Liver (tissue), 9 donors: Measurements from ENCODE around the gene MAPKAP1. TPM values are rescaled to one million over a fixed set of nuclear protein-coding genes. Genes with fewer than 3 reads are reported as not detected.

Experiments used
- DNase-seq: peaks from one replicate; pipeline ENCODE4 v3.0.0-alpha.2; 2017; ENCODE audit warnings: low spot score
- H3K27ac ChIP-seq, 2 donors: one replicate each; pipeline ENCODE4 v1.7.0; 2013; ENCODE audit warnings: inconsistent platforms in 2 of 2, low read length in 2 of 2, control low read depth in 1 of 2, low read depth in 1 of 2, mild to moderate bottlenecking in 1 of 2
- H3K27me3 ChIP-seq, 4 donors: one replicate each; pipeline versions ENCODE4 v1.6.1 to v1.7.0; 2013; ENCODE audit warnings: low read length in 3 of 4, inconsistent platforms in 1 of 4, mild to moderate bottlenecking in 1 of 4, moderate library complexity in 1 of 4; ENCODE audit not compliant: control insufficient read depth in 4 of 4, insufficient read depth in 4 of 4
- H3K36me3 ChIP-seq, 4 donors: one replicate each; pipeline versions ENCODE4 v1.6.1 to v1.7.0; 2013; ENCODE audit warnings: low read length in 3 of 4, mild to moderate bottlenecking in 3 of 4, low read depth in 1 of 4, moderate library complexity in 1 of 4; ENCODE audit not compliant: control insufficient read depth in 4 of 4, insufficient read depth in 3 of 4
- H3K4me1 ChIP-seq, 4 donors: one replicate each; pipeline versions ENCODE4 v1.6.1 to v1.7.0; 2013; ENCODE audit warnings: low read length in 3 of 4, mild to moderate bottlenecking in 3 of 4, moderate library complexity in 1 of 4; ENCODE audit not compliant: control insufficient read depth in 4 of 4, insufficient read depth in 4 of 4
- H3K4me3 ChIP-seq, 3 donors: one replicate each; pipeline versions ENCODE4 v1.6.1 to v1.7.0; 2013; ENCODE audit warnings: low read length in 3 of 3, control low read depth in 1 of 3, low read depth in 1 of 3, mild to moderate bottlenecking in 1 of 3
- H3K9ac ChIP-seq, 2 donors: one replicate each; pipeline ENCODE4 v1.7.0; 2013; ENCODE audit warnings: low read length in 2 of 2, mild to moderate bottlenecking in 2 of 2, moderate library complexity in 2 of 2, control low read depth in 1 of 2, low read depth in 1 of 2
- H3K9me3 ChIP-seq, 4 donors: one replicate each; pipeline versions ENCODE4 v1.6.1 to v1.7.0; 2013; ENCODE audit warnings: low read length in 3 of 4; ENCODE audit not compliant: control insufficient read depth in 4 of 4
- CTCF ChIP-seq: fragments of 150-350 bp; IDR thresholded peaks from 2 replicates; pipeline ENCODE4 v1.5.1; 2017; ENCODE audit warnings: improper control_type of control experiment, low read depth, low read length; ENCODE audit not compliant: missing input control
- EGR1 ChIP-seq, 2 donors: IDR thresholded peaks; 2 replicates each; pipeline ENCODE4 v1.6.1; 2016 to 2018; ENCODE audit warnings: antibody characterized with exemption in 2 of 2, low read depth in 2 of 2
- FOXA1 ChIP-seq: IDR thresholded peaks from 2 replicates; pipeline ENCODE4 v1.6.1; 2016; ENCODE audit warnings: antibody characterized with exemption
- FOXA2 ChIP-seq: IDR thresholded peaks from 2 replicates; pipeline ENCODE4 v1.6.1; 2016; ENCODE audit warnings: antibody characterized with exemption
- GABPA ChIP-seq, 2 donors: IDR thresholded peaks in 1 of 2; conservative IDR thresholded peaks in 1 of 2; 2 replicates each; pipeline ENCODE4 v1.6.1; 2016; ENCODE audit warnings: antibody characterized with exemption in 2 of 2, mild to moderate bottlenecking in 1 of 2, moderate library complexity in 1 of 2
- HNF4A ChIP-seq, 2 donors: conservative IDR thresholded peaks; 2 replicates each; pipeline ENCODE4 v1.6.1; 2016; ENCODE audit warnings: antibody characterized with exemption in 2 of 2, mild to moderate bottlenecking in 2 of 2
- HNF4G ChIP-seq: IDR thresholded peaks from 2 replicates; pipeline ENCODE4 v1.6.1; 2016; ENCODE audit warnings: antibody characterized with exemption
- JUND ChIP-seq, 2 donors: IDR thresholded peaks; 2 replicates each; pipeline ENCODE4 v1.6.1; 2016; ENCODE audit warnings: antibody characterized with exemption in 2 of 2
- NR2F2 ChIP-seq: IDR thresholded peaks from 2 replicates; pipeline ENCODE4 v1.6.1; 2016; ENCODE audit warnings: antibody characterized with exemption
- RAD21 ChIP-seq, 2 donors: IDR thresholded peaks; 2 replicates each; pipeline ENCODE4 v1.6.1; 2016; ENCODE audit warnings: antibody characterized with exemption in 2 of 2, mild to moderate bottlenecking in 2 of 2
- RXRA ChIP-seq, 2 donors: IDR thresholded peaks; 2 replicates each; pipeline ENCODE4 v1.6.1; 2017 to 2018; ENCODE audit warnings: antibody characterized with exemption in 2 of 2, mild to moderate bottlenecking in 1 of 2
- SP1 ChIP-seq: IDR thresholded peaks from 2 replicates; pipeline ENCODE4 v1.6.1; 2018; ENCODE audit warnings: antibody characterized with exemption, mild to moderate bottlenecking
- TAF1 ChIP-seq: conservative IDR thresholded peaks from 2 replicates; pipeline ENCODE4 v1.6.1; 2016; ENCODE audit warnings: antibody characterized with exemption, mild to moderate bottlenecking
- YY1 ChIP-seq: IDR thresholded peaks from 2 replicates; pipeline ENCODE4 v1.6.1; 2016; ENCODE audit warnings: antibody characterized with exemption, mild to moderate bottlenecking
- WGBS: extraction: QIAGEN DNeasy Blood & Tissue Kit; methylation state at CpG from one replicate; pipeline ENCODE4 v1.1.7; 2013; 5-methylcytosine and 5-hydroxymethylcytosine counted together
- polyA plus RNA-seq, 2 donors: library from polyadenylated mRNA; stranded (reverse) in 1 of 2; unstranded in 1 of 2; fragments of 200-250 nt in 1 of 2; fragments of >200 nt in 1 of 2; fragmentation: Nextera tagmentation in 1 of 2; extraction: Ambion mirVana in 1 of 2; gene quantifications; one replicate each; pipeline versions ENCODE4 v1.2.1 to v1.2.3, GENCODE V29; 2013 to 2015
- total RNA-seq, 2 donors: library from RNA; depleted of rRNA; stranded (reverse); fragments of >200 nt; gene quantifications; one replicate each; pipeline ENCODE4 v1.2.3, GENCODE V29; 2014
- TF ChIP-seq, protein P1 (sequence below): IDR thresholded peaks from 2 replicates; pipeline ENCODE4 v1.6.1; 2016; ENCODE audit warnings: antibody characterized with exemption
- TF ChIP-seq, protein P2 (sequence below): IDR thresholded peaks from 2 replicates; pipeline ENCODE4 v1.6.1; 2016; ENCODE audit warnings: antibody characterized with exemption
- donor health status: healthy.
- donor health status: healthy.
- donor health status: healthy.
- donor health status: healthy.
- donor health status: healthy.

MAPKAP1 gene
- total and polyA plus RNA-seq, 4 donors = 23.6 to 55.9 (median 32.7) TPM

DNA sequence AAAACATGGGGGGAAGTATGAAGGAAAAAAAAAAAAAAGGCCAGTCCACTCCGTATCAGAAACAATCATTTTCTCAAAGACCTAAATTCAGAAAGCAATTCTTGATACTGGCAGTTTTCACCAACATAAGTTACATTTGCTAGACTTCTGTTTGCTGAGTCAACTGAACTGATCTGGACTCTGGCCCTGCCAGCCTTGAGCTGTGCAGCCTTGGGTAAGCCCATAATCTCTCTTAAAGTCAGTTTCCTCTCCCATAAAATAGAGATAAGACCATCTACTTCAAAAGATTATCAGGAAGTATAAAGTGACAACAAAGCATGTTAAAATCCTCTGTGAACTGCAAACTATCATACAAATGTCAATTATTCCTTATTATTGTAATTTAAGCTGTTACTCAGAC, 106.8 kb downstream of the MAPKAP1 start (continued):
- TF ChIP-seq HNF4G (peak; percentile 65), TAF1 (no peak), NR2F2 (no peak), HNF4A (conservative IDR thresholded peaks at IDR 0.05) (peak; percentile 84 to 86), JUND (IDR thresholded peaks at IDR 0.05) (peak; percentile 49 to 58), SP1 (peak; percentile 30)
- TF ChIP-seq, protein P1, sequence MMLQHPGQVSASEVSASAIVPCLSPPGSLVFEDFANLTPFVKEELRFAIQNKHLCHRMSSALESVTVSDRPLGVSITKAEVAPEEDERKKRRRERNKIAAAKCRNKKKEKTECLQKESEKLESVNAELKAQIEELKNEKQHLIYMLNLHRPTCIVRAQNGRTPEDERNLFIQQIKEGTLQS = no peak

DNA sequence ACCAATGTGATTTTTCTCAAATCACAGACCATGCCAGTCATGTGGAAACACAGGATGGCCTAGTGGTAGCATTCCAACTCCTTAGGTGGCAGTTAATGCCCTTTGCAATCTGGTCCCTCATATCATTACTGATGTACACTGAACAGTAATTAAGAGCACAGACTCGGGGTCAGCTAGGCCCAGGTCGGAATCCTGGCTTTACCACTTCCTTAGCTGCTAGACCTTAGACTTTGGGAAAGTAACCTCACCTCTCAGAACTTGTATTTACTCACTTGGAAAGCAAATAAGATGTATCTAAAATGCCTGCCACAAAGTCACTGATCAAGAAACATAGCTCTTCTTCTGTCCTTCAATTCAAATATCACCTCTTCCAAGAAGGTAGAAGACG, 112.8 kb downstream of the MAPKAP1 start:
- Histone ChIP-seq H3K4me1 (peaks cover 0 to 6% (median under 1%) of the 10 kb centered on the region in 4 donors), H3K36me3 (no peaks in the 10 kb centered on the region), H3K9ac (no peak overlapping the region), H3K27me3 (no peaks in the 10 kb centered on the region), H3K4me3 (no peak overlapping the region), H3K27ac (no peak overlapping the region), H3K9me3 (no peaks in the 10 kb centered on the region)
- 82% methylated on average over 3 of the region's 3 CpGs for WGBS
- TF ChIP-seq TAF1 (no peak), RXRA (IDR thresholded peaks at IDR 0.05) (no peak), YY1 (no peak), EGR1 (IDR thresholded peaks at IDR 0.05; ENCODE audit: low read depth in 2 of 2) (no peak), CTCF (no peak)
- TF ChIP-seq, protein P1 = no peak
- TF ChIP-seq, protein P2, sequence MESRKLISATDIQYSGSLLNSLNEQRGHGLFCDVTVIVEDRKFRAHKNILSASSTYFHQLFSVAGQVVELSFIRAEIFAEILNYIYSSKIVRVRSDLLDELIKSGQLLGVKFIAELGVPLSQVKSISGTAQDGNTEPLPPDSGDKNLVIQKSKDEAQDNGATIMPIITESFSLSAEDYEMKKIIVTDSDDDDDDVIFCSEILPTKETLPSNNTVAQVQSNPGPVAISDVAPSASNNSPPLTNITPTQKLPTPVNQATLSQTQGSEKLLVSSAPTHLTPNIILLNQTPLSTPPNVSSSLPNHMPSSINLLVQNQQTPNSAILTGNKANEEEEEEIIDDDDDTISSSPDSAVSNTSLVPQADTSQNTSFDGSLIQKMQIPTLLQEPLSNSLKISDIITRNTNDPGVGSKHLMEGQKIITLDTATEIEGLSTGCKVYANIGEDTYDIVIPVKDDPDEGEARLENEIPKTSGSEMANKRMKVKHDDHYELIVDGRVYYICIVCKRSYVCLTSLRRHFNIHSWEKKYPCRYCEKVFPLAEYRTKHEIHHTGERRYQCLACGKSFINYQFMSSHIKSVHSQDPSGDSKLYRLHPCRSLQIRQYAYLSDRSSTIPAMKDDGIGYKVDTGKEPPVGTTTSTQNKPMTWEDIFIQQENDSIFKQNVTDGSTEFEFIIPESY = no peak
- no peak for DNase-seq

GRCh38 chr9:125593581-125594222, 113.3 kb downstream of the MAPKAP1 start:
- no peaks in the 10 kb centered on the region for H3K9me3 ChIP-seq
- H3K27me3 ChIP-seq = no peaks in the 10 kb centered on the region
- H3K36me3 ChIP-seq = no peaks in the 10 kb centered on the region
- TF ChIP-seq RXRA (IDR thresholded peaks at IDR 0.05) = no peak
- TF ChIP-seq, protein P1 = no peak
- no peak for TF ChIP-seq FOXA2
- TF ChIP-seq CTCF = no peak
- no peak for TF ChIP-seq SP1
- no peak for TF ChIP-seq GABPA (IDR thresholded peaks at IDR 0.05 in 1 of 2, conservative IDR thresholded peaks at IDR 0.05 in 1 of 2)
- TF ChIP-seq, protein P2 = no peak
- no peak for TF ChIP-seq NR2F2
- no peak for TF ChIP-seq HNF4G
- no peak for TF ChIP-seq RAD21 (IDR thresholded peaks at IDR 0.05)
- TF ChIP-seq JUND (IDR thresholded peaks at IDR 0.05) = no peak
- no peak for TF ChIP-seq FOXA1
- no peak overlapping the region for H3K4me3 ChIP-seq
- H3K27ac ChIP-seq = no peak overlapping the region
- no peak overlapping the region for H3K9ac ChIP-seq
- H3K4me1 ChIP-seq = peaks cover 0 to 5% (median 0%) of the 10 kb centered on the region in 4 donors
- WGBS = 87% methylated on average over 6 of the region's 6 CpGs
- no peak for DNase-seq
